Trophoblast cell (in vitro differentiated cells and primary cell): ENCODE data around the gene PCNX3.
A peak's percentile ranks its signal among the peaks of the same experiment; 100 is the strongest.
"Not testable (repeated sequence)": the region's sequence is repeated elsewhere in the genome, so short reads cannot be mapped to it uniquely, and the experiment has no call there.

ENCODE experiments used
- DNase-seq, 2 donors: peaks; one replicate each; pipeline ENCODE4 v3.0.0-alpha.2; 2016
- H2AFZ ChIP-seq: 2 replicates; pipeline ENCODE4 v1.6.1; 2013; ENCODE audit warnings: low read length, moderate library complexity, mild to moderate bottlenecking; ENCODE audit not compliant: insufficient read depth, poor library complexity
- H2AK5ac ChIP-seq: 2 replicates; pipeline ENCODE4 v1.6.1; 2013; ENCODE audit warnings: mild to moderate bottlenecking, low read length
- H2BK120ac ChIP-seq: 2 replicates; pipeline ENCODE4 v1.6.1; 2013; ENCODE audit warnings: low read length, mild to moderate bottlenecking, moderate library complexity; ENCODE audit not compliant: insufficient read depth, poor library complexity
- H2BK12ac ChIP-seq: 2 replicates; pipeline ENCODE4 v1.6.1; 2013; ENCODE audit warnings: mild to moderate bottlenecking, low read length, moderate library complexity
- H2BK5ac ChIP-seq: 2 replicates; pipeline ENCODE4 v1.6.1; 2013; ENCODE audit warnings: low read length, low read depth, moderate library complexity, mild to moderate bottlenecking; ENCODE audit not compliant: poor library complexity
- H3K14ac ChIP-seq: 2 replicates; pipeline ENCODE4 v1.6.1; 2013; ENCODE audit warnings: mild to moderate bottlenecking, low read length
- H3K18ac ChIP-seq: 2 replicates; pipeline ENCODE4 v1.6.1; 2013; ENCODE audit warnings: mild to moderate bottlenecking, low read length
- H3K23ac ChIP-seq: 2 replicates; pipeline ENCODE4 v1.6.1; 2013; ENCODE audit warnings: low read length
- H3K27ac ChIP-seq: 2 replicates; pipeline ENCODE4 v1.5.1; 2013; ENCODE audit warnings: low read depth, mild to moderate bottlenecking, inconsistent platforms, low read length, moderate library complexity
- H3K27me3 ChIP-seq: 2 replicates; pipeline ENCODE4 v1.6.1; 2013; ENCODE audit warnings: inconsistent platforms, mild to moderate bottlenecking, low read length, moderate library complexity; ENCODE audit not compliant: insufficient read depth
- H3K36me3 ChIP-seq, 2 experiments: 1 replicate in 1 of 2; 2 replicates in 1 of 2; pipeline ENCODE4 v1.6.1; 2013; ENCODE audit warnings: low read length in 2 of 2, mild to moderate bottlenecking in 2 of 2, moderate library complexity in 1 of 2; ENCODE audit not compliant: insufficient read depth in 2 of 2, control insufficient read depth in 1 of 2
- H3K4ac ChIP-seq: 2 replicates; pipeline ENCODE4 v1.6.1; 2013; ENCODE audit warnings: low read depth, mild to moderate bottlenecking, low read length, moderate library complexity
- H3K4me1 ChIP-seq, 2 experiments: 1 replicate in 1 of 2; 2 replicates in 1 of 2; pipeline ENCODE4 v1.6.1; 2013; ENCODE audit warnings: low read length in 2 of 2, mild to moderate bottlenecking in 2 of 2, moderate library complexity in 1 of 2; ENCODE audit not compliant: insufficient read depth in 2 of 2, control insufficient read depth in 1 of 2
- H3K4me2 ChIP-seq: 2 replicates; pipeline ENCODE4 v1.6.1; 2013; ENCODE audit warnings: inconsistent platforms, mild to moderate bottlenecking, low read length, moderate library complexity
- H3K4me3 ChIP-seq: 2 replicates; pipeline ENCODE4 v1.5.1; 2013; ENCODE audit warnings: mild to moderate bottlenecking, low read depth, low read length, inconsistent platforms
- H3K79me1 ChIP-seq: one replicate; pipeline ENCODE4 v1.6.1; 2013; ENCODE audit warnings: low read length
- H3K79me2 ChIP-seq: 2 replicates; pipeline ENCODE4 v1.6.1; 2013; ENCODE audit warnings: low read length, mild to moderate bottlenecking; ENCODE audit not compliant: control insufficient read depth, insufficient read depth, poor library complexity
- H3K9ac ChIP-seq: 2 replicates; pipeline ENCODE4 v1.6.1; 2013; ENCODE audit warnings: mild to moderate bottlenecking, low read length
- H3K9me3 ChIP-seq: 2 replicates; pipeline ENCODE4 v1.6.1; 2013; ENCODE audit warnings: low read depth, mild to moderate bottlenecking, control low read depth, inconsistent platforms, low read length; ENCODE audit not compliant: insufficient read depth
- H4K12ac ChIP-seq: 2 replicates; pipeline ENCODE4 v1.6.1; 2013; ENCODE audit warnings: low read depth, mild to moderate bottlenecking, low read length, moderate library complexity
- H4K8ac ChIP-seq: 2 replicates; pipeline ENCODE4 v1.6.1; 2013; ENCODE audit warnings: low read depth, mild to moderate bottlenecking, low read length, moderate library complexity
- H4K91ac ChIP-seq: one replicate; pipeline ENCODE4 v1.6.1; 2013; ENCODE audit warnings: low read depth, mild to moderate bottlenecking, low read length, moderate library complexity
- WGBS: extraction: QIAGEN DNeasy Blood & Tissue Kit; methylation state at CpG from one replicate; pipeline ENCODE4 v1.1.7; 2013; ENCODE audit warnings: missing lambda C conversion rate; ENCODE audit not compliant: insufficient read length, insufficient coverage; ENCODE audit errors: extremely low coverage; 5-methylcytosine and 5-hydroxymethylcytosine counted together

Gene PCNX3

GRCh38 chr11:65657426-65657825, 41.9 kb downstream of the PCNX3 start:
- Histone ChIP-seq H2BK12ac (no peak overlapping the region), H3K79me1 (peaks cover 13% of the 10 kb centered on the region), H2BK5ac (no peak overlapping the region), H3K27ac (no peak overlapping the region), H3K9me3 (no peaks in the 10 kb centered on the region), H4K91ac (no peak overlapping the region), H2AK5ac (no peak overlapping the region), H3K4me3 (peak overlapping the region; percentile 45), H3K4ac (no peak overlapping the region), H4K12ac (no peak overlapping the region), H4K8ac (no peak overlapping the region), H3K4me2 (no peak overlapping the region), H3K4me1 (peaks cover 12 to 17% of the 10 kb centered on the region in 2 experiments), H3K79me2 (peaks cover 8% of the 10 kb centered on the region), H3K23ac (no peak overlapping the region), H3K18ac (no peak overlapping the region), H3K9ac (no peak overlapping the region), H2BK120ac (no peak overlapping the region), H2AFZ (no peak overlapping the region), H3K14ac (no peak overlapping the region), H3K27me3 (no peaks in the 10 kb centered on the region), H3K36me3 (peaks cover 59 to 74% of the 10 kb centered on the region in 2 experiments)
- no peak for DNase-seq
- no CpG with 5 or more reads among the region's 7 CpGs for WGBS

GRCh38 chr11:65658174-65659021, 42.8 kb downstream of the PCNX3 start:
- Histone ChIP-seq H3K4me3 (no peak overlapping the region), H3K79me1 (peaks cover 12% of the 10 kb centered on the region), H3K18ac (no peak overlapping the region), H3K23ac (no peak overlapping the region), H2BK5ac (no peak overlapping the region), H4K91ac (no peak overlapping the region), H2BK120ac (no peak overlapping the region), H2AFZ (no peak overlapping the region), H2AK5ac (no peak overlapping the region), H3K14ac (no peak overlapping the region), H3K4me1 (peaks cover 9 to 12% of the 10 kb centered on the region in 2 experiments), H3K79me2 (peaks cover 13% of the 10 kb centered on the region), H3K4me2 (no peak overlapping the region), H4K8ac (no peak overlapping the region), H4K12ac (no peak overlapping the region), H3K9me3 (no peaks in the 10 kb centered on the region), H3K4ac (no peak overlapping the region), H3K36me3 (peaks cover 59 to 74% of the 10 kb centered on the region in 2 experiments), H3K27me3 (no peaks in the 10 kb centered on the region), H3K9ac (no peak overlapping the region), H3K27ac (no peak overlapping the region), H2BK12ac (no peak overlapping the region)
- WGBS, result no CpG with 5 or more reads among the region's 21 CpGs
- no peak for DNase-seq

GRCh38 chr11:65660038-65660437, 44.5 kb downstream of the PCNX3 start:
- Histone ChIP-seq H2AK5ac (no peak overlapping the region), H3K4ac (no peak overlapping the region), H2BK5ac (no peak overlapping the region), H3K23ac (no peak overlapping the region), H3K18ac (no peak overlapping the region), H3K9ac (no peak overlapping the region), H3K9me3 (no peaks in the 10 kb centered on the region), H4K8ac (no peak overlapping the region), H3K27me3 (no peaks in the 10 kb centered on the region), H3K4me1 (peaks cover 5 to 9% of the 10 kb centered on the region in 2 experiments), H3K79me1 (peaks cover 15% of the 10 kb centered on the region), H3K36me3 (peaks cover 47 to 59% of the 10 kb centered on the region in 2 experiments), H3K14ac (no peak overlapping the region), H2AFZ (no peak overlapping the region), H3K27ac (no peak overlapping the region), H3K4me3 (no peak overlapping the region), H2BK12ac (no peak overlapping the region), H2BK120ac (no peak overlapping the region), H3K79me2 (peaks cover 14% of the 10 kb centered on the region), H4K12ac (no peak overlapping the region), H4K91ac (no peak overlapping the region), H3K4me2 (no peak overlapping the region)
- no CpG with 5 or more reads among the region's 9 CpGs for WGBS
- DNase-seq, result no peak

- H2BK5ac ChIP-seq, H3K9ac ChIP-seq, H3K4me1 ChIP-seq, H3K18ac ChIP-seq, H4K8ac ChIP-seq, H3K9me3 ChIP-seq, H2AFZ ChIP-seq, H3K14ac ChIP-seq, H2BK12ac ChIP-seq, H4K12ac ChIP-seq, H3K27ac ChIP-seq, H2BK120ac ChIP-seq, H3K4ac ChIP-seq, H3K23ac ChIP-seq, H3K4me2 ChIP-seq, H2AK5ac ChIP-seq, H3K27me3 ChIP-seq, H3K4me3 ChIP-seq, DNase-seq, H4K91ac ChIP-seq: not testable (repeated sequence)
- H3K79me1 ChIP-seq, result peaks cover 15% of the 10 kb centered on the region
- WGBS, result no CpG with 5 or more reads among the region's 9 CpGs
- H3K36me3 ChIP-seq, result peaks cover 38 to 50% of the 10 kb centered on the region in 2 experiments
- peaks cover 14% of the 10 kb centered on the region for H3K79me2 ChIP-seq
Measured at GRCh38 chr11:65660908-65661307, 45.3 kb downstream of the PCNX3 start.
